CD14-positive monocyte (primary cell): ENCODE data around the gene RAB10. TPM values are rescaled to one million over a fixed set of nuclear protein-coding genes. Genes with fewer than 3 reads are reported as not detected.
A peak's percentile ranks its signal among the peaks of the same experiment; 100 is the strongest.

Experiments used
- DNase-seq, 3 donors: peaks; one replicate each; pipeline ENCODE4 v3.0.0-alpha.2; 2011 to 2022
- H2AFZ ChIP-seq: 2 replicates; pipeline ENCODE4 v1.6.0; 2012; ENCODE audit warnings: mild to moderate bottlenecking, low read depth, low read length, inconsistent platforms; ENCODE audit not compliant: insufficient read depth, poor library complexity, severe bottlenecking
- H3K27ac ChIP-seq, 2 donors: 1 replicate in 1 of 2; 2 replicates in 1 of 2; pipeline ENCODE4 v1.5.1; 2012 to 2013; ENCODE audit warnings: low read length in 2 of 2, control low read depth in 1 of 2, inconsistent platforms in 1 of 2, low read depth in 1 of 2, mild to moderate bottlenecking in 1 of 2
- H3K27me3 ChIP-seq, 2 donors: one replicate each; pipeline versions ENCODE4 v1.6.0 to v1.6.1; 2011 to 2013; ENCODE audit warnings: low read length in 2 of 2; ENCODE audit not compliant: control insufficient read depth in 2 of 2, insufficient read depth in 2 of 2
- H3K36me3 ChIP-seq, 2 donors: replicated peaks in 1 of 2; 1 replicate in 1 of 2; 2 replicates in 1 of 2; pipeline versions ENCODE4 v1.5.1 to v1.6.1; 2012 to 2013; ENCODE audit warnings: low read length in 2 of 2, control low read depth in 1 of 2, inconsistent platforms in 1 of 2, mild to moderate bottlenecking in 1 of 2; ENCODE audit not compliant: insufficient read depth in 2 of 2, control insufficient read depth in 1 of 2
- H3K4me1 ChIP-seq, 2 donors: 1 replicate in 1 of 2; 2 replicates in 1 of 2; pipeline versions ENCODE4 v1.5.1 to v1.6.1; 2012 to 2013; ENCODE audit warnings: low read length in 2 of 2, control low read depth in 1 of 2, inconsistent platforms in 1 of 2, mild to moderate bottlenecking in 1 of 2, moderate library complexity in 1 of 2; ENCODE audit not compliant: insufficient read depth in 2 of 2, control insufficient read depth in 1 of 2
- H3K4me2 ChIP-seq: replicated peaks from 2 replicates; pipeline ENCODE3; 2012; ENCODE audit warnings: low read length, moderate library complexity, mild to moderate bottlenecking; ENCODE audit not compliant: poor library complexity, severe bottlenecking; ENCODE audit errors: extremely low read depth
- H3K4me3 ChIP-seq, 3 experiments: fragments of 200-600 bp in 1 of 3; sonication (generic) in 1 of 3; replicated peaks in 1 of 3; 1 replicate in 2 of 3; 2 replicates in 1 of 3; pipeline ENCODE4 v1.5.1; 2011 to 2013; ENCODE audit warnings: low read length in 3 of 3, mild to moderate bottlenecking in 3 of 3, control low read depth in 2 of 3, low read depth in 2 of 3, inconsistent platforms in 1 of 3, moderate library complexity in 1 of 3
- H3K79me2 ChIP-seq: 2 replicates; pipeline ENCODE4 v1.6.0; 2012; ENCODE audit warnings: mild to moderate bottlenecking, control low read depth, inconsistent platforms, low read length, moderate library complexity; ENCODE audit not compliant: insufficient read depth
- H3K9ac ChIP-seq: 2 replicates; pipeline ENCODE4 v1.6.0; 2017; ENCODE audit warnings: low read length, mild to moderate bottlenecking; ENCODE audit not compliant: insufficient read depth, poor library complexity, severe bottlenecking
- H3K9me3 ChIP-seq, 2 donors: replicated peaks in 1 of 2; 1 replicate in 1 of 2; 2 replicates in 1 of 2; pipeline versions ENCODE4 v1.5.1 to v1.6.1; 2012 to 2013; ENCODE audit warnings: low read length in 2 of 2, control low read depth in 1 of 2; ENCODE audit not compliant: control insufficient read depth in 1 of 2, insufficient read depth in 1 of 2
- H4K20me1 ChIP-seq: 2 replicates; pipeline ENCODE4 v1.6.0; 2012; ENCODE audit warnings: mild to moderate bottlenecking, low read length, control low read depth, moderate library complexity; ENCODE audit not compliant: insufficient read depth
- H3K27ac Mint-ChIP-seq, 7 donors: one replicate each; pipeline ENCODE4 v1.8.0; 2020; ENCODE audit warnings: mild to moderate bottlenecking in 7 of 7, mixed read lengths in 7 of 7, moderate library complexity in 6 of 7, inconsistent platforms in 2 of 7
- H3K27me3 Mint-ChIP-seq, 3 donors: one replicate each; pipeline ENCODE4 v1.8.0; 2021 to 2022; ENCODE audit warnings: low read depth in 3 of 3, mild to moderate bottlenecking in 3 of 3, mixed read lengths in 3 of 3, moderate library complexity in 3 of 3, inconsistent platforms in 1 of 3
- H3K36me3 Mint-ChIP-seq, 2 donors: one replicate each; pipeline ENCODE4 v1.8.0; 2020; ENCODE audit warnings: mixed read lengths in 2 of 2, inconsistent platforms in 1 of 2, mild to moderate bottlenecking in 1 of 2
- H3K4me1 Mint-ChIP-seq: one replicate; pipeline ENCODE4 v1.8.0; 2020; ENCODE audit warnings: mild to moderate bottlenecking, mixed read lengths
- H3K4me3 Mint-ChIP-seq, 2 donors: one replicate each; pipeline ENCODE4 v1.8.0; 2020; ENCODE audit warnings: mild to moderate bottlenecking in 2 of 2, mixed read lengths in 2 of 2, moderate library complexity in 1 of 2
- H3K9me3 Mint-ChIP-seq, 7 donors: one replicate each; pipeline ENCODE4 v1.8.0; 2020 to 2022; ENCODE audit warnings: mixed read lengths in 7 of 7, mild to moderate bottlenecking in 6 of 7, moderate library complexity in 6 of 7, inconsistent platforms in 2 of 7
- CTCF ChIP-seq: fragments of 200-600 bp; IDR thresholded peaks from one replicate; pipeline ENCODE4 v1.8.0; 2022; ENCODE audit warnings: antibody characterized with exemption, mild to moderate bottlenecking
- WGBS: methylation state at CpG from one replicate; pipeline ENCODE4 v1.1.5; 2013; ENCODE audit warnings: missing lambda C conversion rate; ENCODE audit not compliant: insufficient coverage; 5-methylcytosine and 5-hydroxymethylcytosine counted together
- intact Hi-C, 2 donors: fragments of 100-400 bp; cut with micrococcal nuclease; formaldehyde crosslinking; loops; one replicate each; pipeline versions ENCODE4 v1.15.0 to v1.15.1; 2023
- polyA plus RNA-seq, 3 donors: library from polyadenylated mRNA; depleted of rRNA in 1 of 3; unstranded in 2 of 3; stranded (reverse) in 1 of 3; fragments of 300-500 nt in 2 of 3; fragments of >200 nt in 1 of 3; fragmentation: Illumina TruSeq in 2 of 3; gene quantifications; 1 replicate in 2 of 3; 2 replicates in 1 of 3; pipeline ENCODE4 v1.2.3, GENCODE V29; 2012 to 2021

Gene RAB10
- polyA plus RNA-seq, 3 donors, result 38.6 to 258 (median 202) TPM

- H3K9ac ChIP-seq, result no peak overlapping the region
- H3K79me2 ChIP-seq, result peaks cover 86% of the 10 kb centered on the region
- peaks cover 20 to 39% of the 10 kb centered on the region in 2 donors for H3K36me3 Mint-ChIP-seq
- H3K27me3 ChIP-seq, result no peaks in the 10 kb centered on the region
- no peaks in the 10 kb centered on the region for H3K27me3 Mint-ChIP-seq
- no peak overlapping the region for H3K4me3 Mint-ChIP-seq
- no peak for TF ChIP-seq CTCF
- no peaks in the 10 kb centered on the region for H3K4me1 ChIP-seq
- H3K27ac ChIP-seq, result peak overlapping the region in 1 of 2 donors; percentile 29
- no peak overlapping the region for H2AFZ ChIP-seq
- peak overlapping the region in 3 of 7 donors; percentile 35 to 78 (median 76) for H3K27ac Mint-ChIP-seq
- 86% methylated on average over 2 of the region's 3 CpGs for WGBS
- peaks cover 1% of the 10 kb centered on the region for H3K4me1 Mint-ChIP-seq
- DNase-seq, result no peak
- no peaks in the 10 kb centered on the region for H3K9me3 Mint-ChIP-seq
- H3K4me2 ChIP-seq, result no peak overlapping the region
- peaks cover 100% of the 10 kb centered on the region for H4K20me1 ChIP-seq
- peaks cover 12 to 60% of the 10 kb centered on the region in 2 donors for H3K36me3 ChIP-seq
- intact Hi-C loops, result no loop called here
- no peaks in the 10 kb centered on the region for H3K9me3 ChIP-seq
- no peak overlapping the region for H3K4me3 ChIP-seq
These were observed 88.7 kb downstream of the RAB10 start for GRCh38 chr2:26122630-26123029.

- peak overlapping the region in 1 of 2 donors; percentile 32 for H3K27ac ChIP-seq
- 96% methylated on average over 4 of the region's 5 CpGs for WGBS
These were observed 89.5 kb downstream of the RAB10 start for GRCh38 chr2:26123426-26123825.

More at GRCh38 chr2:26123426-26123825, 89.5 kb downstream of the RAB10 start:
- intact Hi-C loops, result no loop called here
- H3K27me3 ChIP-seq, result no peaks in the 10 kb centered on the region
- no peaks in the 10 kb centered on the region for H3K4me1 ChIP-seq
- H3K27ac Mint-ChIP-seq, result peak overlapping the region in 2 of 7 donors; percentile 10 to 62
- H3K4me1 Mint-ChIP-seq, result peaks cover 1% of the 10 kb centered on the region
- no peak for DNase-seq
- no peaks in the 10 kb centered on the region for H3K27me3 Mint-ChIP-seq
- H3K4me3 Mint-ChIP-seq, result no peak overlapping the region
- peaks cover 100% of the 10 kb centered on the region for H4K20me1 ChIP-seq
- TF ChIP-seq CTCF, result no peak
- H3K36me3 Mint-ChIP-seq, result peaks cover 27 to 46% of the 10 kb centered on the region in 2 donors
- no peaks in the 10 kb centered on the region for H3K9me3 Mint-ChIP-seq
- H3K9ac ChIP-seq, result no peak overlapping the region
- peaks cover 20 to 67% of the 10 kb centered on the region in 2 donors for H3K36me3 ChIP-seq
- no peak overlapping the region for H2AFZ ChIP-seq
- no peak overlapping the region for H3K4me3 ChIP-seq
- H3K9me3 ChIP-seq, result no peaks in the 10 kb centered on the region
- H3K79me2 ChIP-seq, result peaks cover 84% of the 10 kb centered on the region
- no peak overlapping the region for H3K4me2 ChIP-seq
